Measurements from ENCODE around the gene PLEKHG4B.
A peak's percentile ranks its signal among the peaks of the same experiment; 100 is the strongest.

PLEKHG4B gene

DNA sequence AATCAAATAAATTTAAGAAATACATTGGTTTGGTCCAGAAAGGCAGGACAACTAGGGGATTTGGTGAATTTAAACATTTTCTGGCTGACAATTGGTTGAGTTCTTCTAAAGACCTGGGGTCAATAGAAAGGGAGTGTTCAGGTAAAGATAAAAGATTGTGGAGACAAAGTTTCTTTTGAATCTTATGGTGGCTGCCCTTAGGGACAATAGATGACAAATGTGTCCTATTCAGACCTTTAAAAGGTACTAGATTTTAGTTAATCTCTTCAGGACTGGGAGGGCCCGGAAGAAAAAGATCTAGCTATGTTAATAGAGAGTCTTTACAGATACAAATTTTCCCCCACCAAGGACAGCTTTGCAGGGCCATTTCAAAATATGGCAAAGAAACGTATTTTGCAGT is 35.9 kb downstream of the PLEKHG4B start:
- H3K4me1 ChIP-seq: peaks cover 0 to 26% (median 7%) of the 10 kb centered on the region in 10 experiments; a peak in 9 of 20 replicates
- peaks cover 0 to 99% (median 97%) of the 10 kb centered on the region in 11 experiments; a peak in 20 of 22 replicates for H3K36me3 ChIP-seq
- H3K9ac ChIP-seq: no peak overlapping the region
- H3K4me3 ChIP-seq: no peak overlapping the region
- H3K4me2 ChIP-seq: no peak overlapping the region
- H3K27me3 ChIP-seq: no peaks in the 10 kb centered on the region
- H3K9me3 ChIP-seq (replicated peaks in 1 of 11): peaks cover 24 to 99% (median 84%) of the 10 kb centered on the region in 11 experiments
- no peak for TF ChIP-seq Cebpa-rat (IDR thresholded peaks at IDR 0.05)
- H3K27ac ChIP-seq: no peak overlapping the region
- no peaks in the 10 kb centered on the region; a peak in 1 of 22 replicates for H4K20me1 ChIP-seq

DNA sequence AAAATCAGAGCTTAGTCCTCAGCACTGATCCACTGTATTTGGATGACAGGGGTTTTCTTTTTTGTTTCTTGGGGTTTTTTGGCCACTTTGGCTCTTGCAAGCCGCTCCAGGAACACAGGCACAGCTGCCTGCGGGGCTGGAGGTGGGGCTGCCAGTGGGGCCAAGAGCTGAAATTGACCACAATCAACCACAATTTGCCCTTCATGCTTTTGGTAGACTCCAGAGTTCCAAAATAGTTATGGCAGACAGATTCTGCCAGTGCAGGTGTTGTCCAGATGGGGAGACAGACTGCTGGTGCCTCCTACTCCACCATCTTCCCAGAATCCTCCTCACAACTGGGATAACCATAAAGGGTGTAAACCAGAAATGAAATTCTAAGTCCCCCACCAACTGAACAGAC is 36.5 kb downstream of the PLEKHG4B start:
- peaks cover 0 to 99% (median 97%) of the 10 kb centered on the region in 11 experiments; a peak in 20 of 22 replicates for H3K36me3 ChIP-seq
- peak overlapping the region in 2 of 11 experiments; percentile 3 to 10; a peak in 2 of 22 replicates for H3K4me2 ChIP-seq
- H3K9me3 ChIP-seq (replicated peaks in 1 of 11): peaks cover 24 to 99% (median 84%) of the 10 kb centered on the region in 11 experiments
- no peak overlapping the region for H3K27ac ChIP-seq
- H3K9ac ChIP-seq: no peak overlapping the region
- H3K4me1 ChIP-seq: peaks cover 0 to 26% (median 7%) of the 10 kb centered on the region in 10 experiments; a peak in 9 of 20 replicates
- H3K27me3 ChIP-seq: no peaks in the 10 kb centered on the region
- no peak for TF ChIP-seq Cebpa-rat (IDR thresholded peaks at IDR 0.05)
- no peaks in the 10 kb centered on the region; a peak in 1 of 22 replicates for H4K20me1 ChIP-seq
- no peak overlapping the region for H3K4me3 ChIP-seq

DNA sequence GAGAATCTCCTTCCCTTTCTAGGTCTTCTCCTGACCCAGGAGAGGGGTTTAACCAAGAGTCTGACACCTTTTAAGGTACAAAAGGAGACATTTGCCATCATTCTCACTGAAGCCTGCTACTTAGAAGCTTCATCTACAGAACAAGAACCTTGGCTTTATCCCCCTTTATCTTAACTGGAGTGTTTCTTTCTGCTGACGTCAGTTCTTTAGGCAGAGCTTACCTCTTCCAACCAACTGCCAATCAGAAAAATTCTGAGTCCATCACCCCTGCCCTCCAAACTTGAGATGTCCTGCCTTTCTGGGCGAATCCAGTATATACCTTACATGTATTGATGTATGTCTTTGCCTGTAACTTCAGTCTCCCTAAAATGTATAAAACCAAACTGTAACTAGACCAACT is 37.2 kb downstream of the PLEKHG4B start:
- TF ChIP-seq Cebpa-rat (IDR thresholded peaks at IDR 0.05): no peak
- peaks cover 0 to 96% (median 93%) of the 10 kb centered on the region in 11 experiments; a peak in 20 of 22 replicates for H3K36me3 ChIP-seq
- peaks cover 0 to 26% (median 7%) of the 10 kb centered on the region in 10 experiments; a peak in 9 of 20 replicates for H3K4me1 ChIP-seq
- H3K9ac ChIP-seq: no peak overlapping the region
- no peak overlapping the region for H3K27ac ChIP-seq
- H3K27me3 ChIP-seq: no peaks in the 10 kb centered on the region
- H3K4me2 ChIP-seq: peak overlapping the region in 3 of 11 experiments; percentile 3 to 75 (median 59); a peak in 3 of 22 replicates
- peaks cover 24 to 95% (median 81%) of the 10 kb centered on the region in 11 experiments for H3K9me3 ChIP-seq (replicated peaks in 1 of 11)
- H3K4me3 ChIP-seq: no peak overlapping the region
- no peaks in the 10 kb centered on the region; a peak in 1 of 22 replicates for H4K20me1 ChIP-seq

DNA sequence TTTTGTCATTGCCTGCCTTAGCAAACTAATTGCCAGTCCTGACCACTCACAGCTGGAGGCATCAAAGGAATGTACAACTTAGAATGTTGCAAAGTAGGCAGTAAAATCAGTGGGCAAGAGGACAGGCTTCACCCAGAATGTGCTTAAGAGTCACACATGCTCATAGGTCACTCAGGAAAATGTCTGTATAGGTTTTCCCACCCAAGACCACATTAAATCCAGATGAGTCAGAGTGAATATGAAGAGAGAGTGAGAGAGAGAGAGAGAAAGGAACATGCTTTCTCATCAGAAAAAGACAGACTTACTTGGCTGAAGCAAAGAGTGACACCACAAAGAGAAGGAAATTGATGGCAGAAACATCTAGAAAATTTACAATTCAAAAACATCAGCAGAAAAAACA is 37.9 kb downstream of the PLEKHG4B start:
- H3K36me3 ChIP-seq: peaks cover 0 to 96% (median 88%) of the 10 kb centered on the region in 11 experiments; a peak in 20 of 22 replicates
- peaks cover 0 to 26% (median 7%) of the 10 kb centered on the region in 10 experiments; a peak in 9 of 20 replicates for H3K4me1 ChIP-seq
- H3K9ac ChIP-seq: no peak overlapping the region
- peaks cover 20 to 95% (median 80%) of the 10 kb centered on the region in 11 experiments for H3K9me3 ChIP-seq (replicated peaks in 1 of 11)
- no peak overlapping the region for H3K4me3 ChIP-seq
- H3K27me3 ChIP-seq: no peaks in the 10 kb centered on the region
- H3K4me2 ChIP-seq: peak overlapping the region in 3 of 11 experiments; percentile 59 to 75 (median 74); a peak in 6 of 22 replicates
- H3K27ac ChIP-seq: no peak overlapping the region
- no peak for TF ChIP-seq Cebpa-rat (IDR thresholded peaks at IDR 0.05)
- H4K20me1 ChIP-seq: no peaks in the 10 kb centered on the region; a peak in 1 of 22 replicates

DNA sequence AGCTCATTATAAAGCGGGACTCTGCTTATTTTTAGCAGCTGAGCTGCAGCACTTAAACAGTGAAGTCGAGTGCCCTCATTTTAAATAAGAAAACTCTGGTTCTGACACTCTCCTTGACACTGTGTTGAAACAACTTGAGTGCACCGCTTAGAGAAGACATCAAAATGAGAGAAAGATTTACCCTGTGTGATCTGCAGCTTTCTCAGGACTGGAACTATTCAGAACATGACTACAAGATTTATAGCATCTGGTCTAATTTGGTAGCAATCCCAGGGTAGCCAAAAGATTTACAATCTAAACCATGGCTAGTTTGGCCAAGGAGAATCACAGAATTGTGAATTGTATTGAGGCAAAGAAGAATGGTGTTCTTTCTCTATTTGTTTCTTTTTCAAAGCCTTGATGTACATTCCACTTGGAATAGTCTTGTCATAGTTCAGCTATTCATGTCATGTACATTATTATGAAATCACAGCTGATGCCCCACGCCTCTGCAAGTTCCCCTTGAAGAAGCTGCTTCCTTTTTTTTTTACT is 38.7 kb downstream of the PLEKHG4B start:
- peaks cover 0 to 94% (median 80%) of the 10 kb centered on the region in 11 experiments; a peak in 20 of 22 replicates for H3K36me3 ChIP-seq
- H3K4me1 ChIP-seq: peaks cover 0 to 26% (median 7%) of the 10 kb centered on the region in 10 experiments; a peak in 9 of 20 replicates
- peaks cover 15 to 92% (median 72%) of the 10 kb centered on the region in 11 experiments for H3K9me3 ChIP-seq (replicated peaks in 1 of 11)
- no peaks in the 10 kb centered on the region; a peak in 1 of 22 replicates for H4K20me1 ChIP-seq
- no peaks in the 10 kb centered on the region for H3K27me3 ChIP-seq
- H3K9ac ChIP-seq: no peak overlapping the region
- H3K4me3 ChIP-seq: no peak overlapping the region
- peak overlapping the region in 5 of 11 experiments; percentile 27 to 75 (median 59); a peak in 9 of 22 replicates for H3K4me2 ChIP-seq
- no peak for TF ChIP-seq Cebpa-rat (IDR thresholded peaks at IDR 0.05)
- H3K27ac ChIP-seq: 0 out of 22 replicates have a peak overlapping the region, but pooled peaks of 1 of the 11 experiments have one; percentile 16

DNA sequence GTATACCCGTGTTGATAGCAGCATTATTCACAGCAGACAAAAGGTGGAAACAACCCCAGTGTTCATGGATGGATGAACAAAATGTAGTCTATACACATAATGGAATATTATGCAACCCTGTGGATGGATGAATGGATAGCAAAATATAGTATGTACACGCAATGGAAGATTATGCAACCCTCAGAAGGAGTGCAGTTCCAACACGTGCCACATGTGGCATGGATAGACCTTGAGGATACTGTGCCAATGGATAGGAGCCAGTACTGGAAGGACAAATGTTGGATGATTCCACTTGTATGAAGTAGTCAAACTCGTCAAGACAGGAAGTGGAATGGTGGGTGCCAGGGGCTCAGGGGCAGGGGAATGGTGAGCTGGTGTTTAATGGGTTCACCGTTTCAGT is 44.9 kb downstream of the PLEKHG4B start:
- peak in 2 of 11 experiments; percentile 26 to 44; a peak in 1 of 22 replicates for TF ChIP-seq Cebpa-rat (IDR thresholded peaks at IDR 0.05)
- H4K20me1 ChIP-seq: peaks cover 0 to 40% (median 12%) of the 10 kb centered on the region in 11 experiments; a peak in 12 of 22 replicates

DNA sequence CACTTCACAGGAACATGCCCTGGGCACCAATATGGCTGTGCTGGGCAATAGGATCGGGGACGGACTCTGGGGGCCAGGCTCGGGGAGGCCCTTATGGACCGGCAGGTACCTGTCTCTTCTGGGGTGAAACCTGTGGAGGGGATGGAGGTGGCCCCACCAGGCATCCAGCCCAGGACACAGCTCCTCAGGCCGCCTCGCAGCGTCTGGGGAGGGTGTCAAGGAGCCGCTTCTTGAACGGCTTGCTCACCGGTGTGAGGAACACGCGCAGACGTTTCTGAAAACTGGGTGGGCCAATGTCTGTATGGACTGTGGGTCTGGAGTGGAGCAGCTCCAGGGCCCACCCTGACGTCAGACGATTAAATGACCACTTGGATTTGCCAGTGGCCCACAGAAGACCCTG is 45.8 kb downstream of the PLEKHG4B start:
- no peak for TF ChIP-seq Cebpa-rat (IDR thresholded peaks at IDR 0.05)
- Histone ChIP-seq H3K27me3 (0 out of 22 replicates have a peak, but pooled peaks cover 0 to 4% (median 0%) of the 10 kb centered on the region in 11 experiments), H3K9ac (no peak overlapping the region), H3K4me1 (no peaks in the 10 kb centered on the region), H3K4me2 (no peak overlapping the region), H3K27ac (no peak overlapping the region), H3K9me3 (replicated peaks in 1 of 11) (peaks cover 0 to 21% (median 14%) of the 10 kb centered on the region in 11 experiments; a peak in 17 of 22 replicates), H4K20me1 (peaks cover 0 to 40% (median 12%) of the 10 kb centered on the region in 11 experiments; a peak in 12 of 22 replicates), H3K36me3 (peaks cover 0 to 84% (median 43%) of the 10 kb centered on the region in 11 experiments; a peak in 16 of 22 replicates), H3K4me3 (no peak overlapping the region)

More for the DNA sequence above, 44.9 kb downstream of the PLEKHG4B start:
- Histone ChIP-seq H3K27ac (no peak overlapping the region), H3K4me1 (no peaks in the 10 kb centered on the region), H3K9ac (no peak overlapping the region), H3K4me2 (no peak overlapping the region), H3K4me3 (no peak overlapping the region), H3K36me3 (peaks cover 0 to 84% (median 43%) of the 10 kb centered on the region in 11 experiments; a peak in 17 of 22 replicates), H3K9me3 (replicated peaks in 1 of 11) (peaks cover 0 to 29% (median 23%) of the 10 kb centered on the region in 11 experiments; a peak in 17 of 22 replicates), H3K27me3 (0 out of 22 replicates have a peak, but pooled peaks cover 0 to 4% (median 0%) of the 10 kb centered on the region in 11 experiments)

DNA sequence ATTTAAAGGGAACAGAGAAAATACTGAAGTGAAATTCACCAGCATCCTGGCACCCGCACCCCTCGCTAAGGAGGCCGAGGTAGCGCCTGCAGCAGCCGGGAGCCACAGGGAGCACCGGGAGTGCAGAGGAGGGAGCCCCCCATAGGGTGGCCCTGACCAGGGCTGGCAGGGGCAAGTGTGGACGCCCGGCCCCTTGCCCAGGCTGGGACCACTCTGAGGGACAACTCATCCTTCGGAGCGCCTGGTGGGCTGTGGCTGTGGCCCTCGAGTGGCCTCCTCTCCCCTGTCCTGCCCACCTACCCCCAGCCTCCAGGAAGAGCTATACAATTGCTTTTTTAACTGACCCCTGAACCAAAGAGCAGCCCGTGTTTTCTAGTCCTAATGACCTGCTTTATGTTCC is 47.0 kb downstream of the PLEKHG4B start:
- Histone ChIP-seq H3K4me1 (no peaks in the 10 kb centered on the region), H3K27ac (no peak overlapping the region; a peak in 1 of 22 replicates), H4K20me1 (peaks cover 0 to 40% (median 12%) of the 10 kb centered on the region in 11 experiments; a peak in 12 of 22 replicates), H3K4me2 (no peak overlapping the region), H3K27me3 (peaks cover 0 to 16% (median 0%) of the 10 kb centered on the region in 11 experiments; a peak in 3 of 22 replicates), H3K9ac (no peak overlapping the region), H3K4me3 (no peak overlapping the region), H3K9me3 (replicated peaks in 1 of 11) (peaks cover 0 to 20% (median 5%) of the 10 kb centered on the region in 11 experiments; a peak in 12 of 22 replicates), H3K36me3 (peaks cover 0 to 86% (median 46%) of the 10 kb centered on the region in 11 experiments; a peak in 16 of 22 replicates)
- TF ChIP-seq Cebpa-rat (IDR thresholded peaks at IDR 0.05): no peak

All from BLaER1 treated with 17β-estradiol and CSF1 and Interleukin-3, amounts not matched to agents 10 nM and 100 nM (cell line).